ENCODE results near the gene GNG2.

GNG2 gene

GRCh38 chr14:51860164-51860824 lies at the start of gene GNG2:
Gene GNG2, plus strand, starts transcription at chr14:51860612. Its CDS starts 90,067 bp downstream, at chr14:51950679.
- peak; percentile 60 for DNase-seq (ENCODE audit: low read depth)

GRCh38 chr14:51811706-51812105 lies 48.7 kb upstream of the GNG2 start:
- DNase-seq (ENCODE audit: low read depth), result no peak

- no peak for DNase-seq (ENCODE audit: low read depth)
Measured at GRCh38 chr14:51816031-51816430, 44.4 kb upstream of the GNG2 start.

GRCh38 chr14:51817326-51817725 lies 43.1 kb upstream of the GNG2 start:
- no peak for DNase-seq (ENCODE audit: low read depth)

- no peak for DNase-seq (ENCODE audit: low read depth)
Measured at GRCh38 chr14:51818748-51819380, 41.5 kb upstream of the GNG2 start.

- DNase-seq (ENCODE audit: low read depth), result no peak
Measured at GRCh38 chr14:51821822-51822221, 38.6 kb upstream of the GNG2 start.

- DNase-seq (ENCODE audit: low read depth), result no peak
Measured at GRCh38 chr14:51822499-51822898, 37.9 kb upstream of the GNG2 start.

GRCh38 chr14:51823706-51824105 lies 36.7 kb upstream of the GNG2 start:
- no peak for DNase-seq (ENCODE audit: low read depth)

GRCh38 chr14:51824191-51824590 lies 36.2 kb upstream of the GNG2 start:
- no peak for DNase-seq (ENCODE audit: low read depth)

- DNase-seq (ENCODE audit: low read depth), result no peak
Measured at GRCh38 chr14:51825926-51826325, 34.5 kb upstream of the GNG2 start.

GRCh38 chr14:51828017-51828797 lies 32.2 kb upstream of the GNG2 start:
- DNase-seq (ENCODE audit: low read depth), result peak; percentile 55

- no peak for DNase-seq (ENCODE audit: low read depth)
Measured at GRCh38 chr14:51834240-51834639, 26.2 kb upstream of the GNG2 start.

- no peak for DNase-seq (ENCODE audit: low read depth)
Measured at GRCh38 chr14:51836417-51836816, 24.0 kb upstream of the GNG2 start.

- no peak for DNase-seq (ENCODE audit: low read depth)
Measured at GRCh38 chr14:51844081-51844881, 16.1 kb upstream of the GNG2 start.

- no peak for DNase-seq (ENCODE audit: low read depth)
Measured at GRCh38 chr14:51845811-51846210, 14.6 kb upstream of the GNG2 start.

- peak; percentile 73 for DNase-seq (ENCODE audit: low read depth)
Measured at GRCh38 chr14:51846631-51847488, 13.6 kb upstream of the GNG2 start.

GRCh38 chr14:51847489-51847796 lies 13.0 kb upstream of the GNG2 start:
- DNase-seq (ENCODE audit: low read depth), result no peak

GRCh38 chr14:51848120-51848519 lies 12.3 kb upstream of the GNG2 start:
- DNase-seq (ENCODE audit: low read depth), result no peak

GRCh38 chr14:51849097-51849496 lies 11.3 kb upstream of the GNG2 start:
- peak; percentile 18 for DNase-seq (ENCODE audit: low read depth)

GRCh38 chr14:51850651-51851050 lies 9.8 kb upstream of the GNG2 start:
- no peak for DNase-seq (ENCODE audit: low read depth)

GRCh38 chr14:51852541-51852940 lies 7.9 kb upstream of the GNG2 start:
- DNase-seq (ENCODE audit: low read depth), result no peak

- no peak for DNase-seq (ENCODE audit: low read depth)
Measured at GRCh38 chr14:51855234-51855633, 5.2 kb upstream of the GNG2 start.
